ENCODE results near the gene CCDC9B.
A peak's percentile ranks its signal among the peaks of the same experiment; 100 is the strongest.

The CCDC9B gene

DNA sequence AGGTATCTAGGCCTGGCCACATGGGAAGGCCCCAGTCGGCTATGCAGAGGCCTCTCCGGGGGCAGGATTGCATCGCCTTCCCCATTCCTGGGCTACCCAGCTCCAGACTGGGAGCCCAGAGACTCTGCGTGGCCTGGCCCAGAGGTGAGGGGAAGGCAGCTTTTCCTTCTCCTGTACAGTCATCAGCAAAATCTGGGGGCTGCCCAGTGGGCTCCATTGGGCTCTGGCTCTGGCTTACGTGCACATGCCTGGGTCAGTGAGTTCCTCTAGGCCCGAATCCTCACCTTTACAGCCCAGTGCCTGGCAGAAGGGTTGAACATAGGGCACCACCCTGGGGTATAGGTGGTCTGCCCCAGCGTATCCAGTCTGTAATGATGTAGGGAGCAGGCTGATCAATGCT is 53.9 kb downstream of the CCDC9B start:
- no peak for DNase-seq

DNA sequence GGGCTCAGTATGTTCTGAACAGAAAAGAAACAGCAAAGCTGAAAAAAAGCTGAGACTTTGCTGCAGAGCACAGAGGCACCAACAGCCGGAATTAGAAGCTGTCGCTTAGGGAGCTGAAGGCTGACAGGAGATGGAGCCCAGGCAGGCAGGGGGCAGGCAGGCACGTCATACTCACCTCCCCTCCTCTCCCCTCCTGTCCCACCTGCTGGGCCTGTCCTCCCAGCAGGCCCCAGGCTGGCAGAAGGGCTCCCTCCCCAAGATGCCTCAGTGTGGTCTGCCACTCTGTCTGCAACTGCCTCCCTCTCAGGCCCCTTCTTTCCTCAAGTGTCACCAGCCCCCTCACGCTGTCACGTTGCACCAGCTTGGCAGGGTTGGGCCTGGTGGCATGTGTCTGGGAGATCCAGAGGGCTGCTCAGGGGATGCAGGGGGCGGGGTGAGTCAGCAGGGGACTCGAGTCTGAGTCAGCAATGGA is 54.6 kb downstream of the CCDC9B start:
- DNase-seq: no peak

GRCh38 chr15:40285554-40286011 is 55.2 kb downstream of the CCDC9B start:
- DNase-seq: no peak

GRCh38 chr15:40285151-40285550 is 55.6 kb downstream of the CCDC9B start:
- no peak for DNase-seq

- no peak for DNase-seq
Observed at GRCh38 chr15:40283615-40284300, 57.0 kb downstream of the CCDC9B start.

GRCh38 chr15:40282869-40283614 is 57.7 kb downstream of the CCDC9B start, which contains the start of gene ANKRD63:
Gene ANKRD63 (minus strand): TSS chr15:40283064. CDS start chr15:40282586, 478 bp downstream.
- DNase-seq: peak; percentile 14

- DNase-seq: peak; percentile 59
Observed at GRCh38 chr15:40282147-40282868, 58.4 kb downstream of the CCDC9B start.

DNA sequence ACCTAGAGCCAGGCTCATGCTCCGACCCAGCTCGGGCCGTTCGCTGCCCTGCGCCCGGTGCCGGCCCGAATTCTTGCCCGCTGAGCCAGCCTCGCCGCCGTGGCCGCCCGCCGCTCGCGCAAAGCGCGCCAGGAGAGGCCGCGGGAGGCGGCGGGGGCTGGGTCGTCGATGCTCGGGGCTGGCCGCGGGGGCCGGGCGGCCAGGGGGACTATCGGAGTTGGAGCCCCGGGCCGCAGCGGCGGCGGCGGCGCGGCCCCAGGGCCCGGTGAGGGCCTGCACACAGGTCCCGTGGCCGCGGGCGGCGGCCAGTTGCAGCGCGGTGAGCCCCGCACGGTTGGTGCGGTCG is 59.0 kb downstream of the CCDC9B start:
- no peak for DNase-seq
